ENCODE measurements around the gene NHSL2.

Gene NHSL2

DNA sequence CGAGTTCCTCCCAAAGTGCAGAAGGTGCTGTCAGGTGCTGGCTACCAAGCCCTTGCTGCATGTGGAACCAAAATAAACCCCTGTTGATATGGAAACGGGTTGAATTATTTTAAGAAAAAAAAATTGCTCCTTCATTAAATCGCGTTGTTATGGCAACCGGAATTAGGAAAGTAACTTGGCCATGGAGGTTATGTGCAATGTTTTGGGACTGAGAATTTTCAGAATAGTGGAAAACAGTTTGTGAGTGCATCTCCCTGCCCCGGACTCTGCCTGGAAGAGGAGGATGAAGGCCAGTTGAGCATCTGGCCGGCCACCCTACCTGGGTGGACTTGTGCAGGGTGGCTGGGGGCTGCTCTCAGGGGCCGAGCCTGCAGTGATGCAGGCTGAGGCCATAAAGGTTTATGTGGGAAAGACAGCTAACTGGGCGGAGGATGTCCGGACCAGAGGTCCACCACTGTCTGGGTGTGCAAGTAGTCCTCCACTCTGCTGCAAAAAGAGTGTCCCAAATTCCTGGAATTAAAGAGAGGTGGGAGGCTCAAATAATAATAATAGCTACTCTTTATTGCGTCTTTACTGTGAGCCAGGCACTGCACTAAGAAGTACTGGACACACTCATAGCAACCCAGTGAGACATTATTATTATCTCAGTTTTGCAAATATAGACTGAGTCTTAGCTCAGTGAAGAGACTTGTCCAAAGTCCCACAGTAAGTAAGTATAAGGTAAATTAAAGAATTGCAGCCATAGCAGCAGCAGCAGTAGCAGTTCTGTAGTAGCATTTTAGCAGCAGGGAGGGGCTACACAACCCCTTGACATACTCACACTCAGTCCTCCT is 200.4 kb downstream of the NHSL2 start:
- no peak for DNase-seq (ENCODE audit: low spot score)

DNA sequence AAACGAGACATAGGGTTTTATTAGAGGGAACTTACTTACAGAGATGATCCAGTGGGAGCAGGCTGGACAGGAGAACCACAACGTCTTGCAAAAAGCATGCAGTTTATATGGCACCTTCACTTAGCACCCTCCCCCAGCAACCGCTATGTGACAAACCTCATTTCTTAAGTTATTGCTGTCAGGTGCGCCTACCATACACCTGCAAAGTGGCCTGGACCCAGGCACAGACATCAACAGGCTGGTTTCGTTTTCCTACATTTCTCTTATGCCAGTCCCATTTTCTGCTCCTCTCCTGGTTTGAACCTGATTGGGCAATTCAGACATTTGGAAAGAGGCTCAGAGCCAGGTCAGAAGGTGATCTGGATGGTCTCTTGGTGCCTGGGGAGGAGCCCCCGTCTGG is 202.8 kb downstream of the NHSL2 start:
- DNase-seq (ENCODE audit: low spot score): no peak

- no peak for DNase-seq (ENCODE audit: low spot score)
Observed at GRCh38 chrX:72114306-72114705, 203.7 kb downstream of the NHSL2 start.

GRCh38 chrX:72114807-72115206 is 204.2 kb downstream of the NHSL2 start:
- no peak for DNase-seq (ENCODE audit: low spot score)

- no peak for DNase-seq (ENCODE audit: low spot score)
Observed at GRCh38 chrX:72115380-72115779, 204.7 kb downstream of the NHSL2 start.

DNA sequence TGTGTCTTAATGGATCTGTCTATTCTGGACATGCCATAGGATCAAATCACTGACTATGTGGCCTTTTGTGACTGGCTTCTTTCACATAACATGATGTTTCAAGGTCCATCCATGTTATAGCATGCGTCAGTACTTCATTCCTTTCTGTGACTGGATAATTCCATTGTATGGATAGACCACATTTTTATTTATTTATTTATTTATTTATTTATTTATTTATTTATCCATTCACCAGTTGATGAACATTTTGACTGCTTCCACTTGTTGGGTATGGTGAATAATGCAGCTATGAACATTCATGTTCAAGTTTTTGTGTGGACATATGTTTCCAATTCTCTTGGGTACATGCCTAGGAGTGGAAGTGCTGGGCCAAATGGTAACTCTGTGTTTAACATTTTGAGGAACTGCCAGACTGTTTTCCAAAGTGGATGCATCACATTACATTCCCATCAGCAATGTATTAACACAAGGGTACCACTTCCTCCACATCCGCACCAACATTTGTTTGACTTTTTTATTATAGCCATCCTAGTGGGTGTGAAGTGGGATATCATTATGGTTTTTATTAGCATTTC is 207.1 kb downstream of the NHSL2 start:
- no peak for DNase-seq (ENCODE audit: low spot score)

DNA sequence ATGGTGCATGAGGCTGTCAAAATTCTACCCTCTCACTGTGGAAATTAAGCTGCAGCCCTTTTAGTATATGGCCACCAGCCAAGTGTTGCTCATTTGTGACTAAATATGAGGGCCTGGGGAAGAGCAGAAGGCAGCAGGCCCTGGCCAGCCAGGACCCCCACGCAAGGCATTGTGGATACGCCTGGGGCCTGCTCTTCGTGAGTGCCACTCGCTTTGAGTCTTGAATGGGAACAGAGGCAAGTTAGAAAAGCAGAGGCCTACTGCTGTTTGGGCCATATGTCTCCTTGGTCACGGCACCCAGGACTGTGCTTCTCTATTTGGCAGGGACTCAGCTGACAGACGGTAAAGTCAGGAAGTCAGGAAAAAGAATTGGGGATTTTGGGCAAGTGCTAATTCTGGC is 210.2 kb downstream of the NHSL2 start:
- no peak for DNase-seq (ENCODE audit: low spot score)

- DNase-seq (ENCODE audit: low spot score): no peak
Observed at GRCh38 chrX:72121383-72121782, 210.7 kb downstream of the NHSL2 start.

- DNase-seq (ENCODE audit: low spot score): no peak
Observed at GRCh38 chrX:72122621-72123337, 212.1 kb downstream of the NHSL2 start.

GRCh38 chrX:72123471-72124185 is 213.0 kb downstream of the NHSL2 start:
- no peak for DNase-seq (ENCODE audit: low spot score)

DNA sequence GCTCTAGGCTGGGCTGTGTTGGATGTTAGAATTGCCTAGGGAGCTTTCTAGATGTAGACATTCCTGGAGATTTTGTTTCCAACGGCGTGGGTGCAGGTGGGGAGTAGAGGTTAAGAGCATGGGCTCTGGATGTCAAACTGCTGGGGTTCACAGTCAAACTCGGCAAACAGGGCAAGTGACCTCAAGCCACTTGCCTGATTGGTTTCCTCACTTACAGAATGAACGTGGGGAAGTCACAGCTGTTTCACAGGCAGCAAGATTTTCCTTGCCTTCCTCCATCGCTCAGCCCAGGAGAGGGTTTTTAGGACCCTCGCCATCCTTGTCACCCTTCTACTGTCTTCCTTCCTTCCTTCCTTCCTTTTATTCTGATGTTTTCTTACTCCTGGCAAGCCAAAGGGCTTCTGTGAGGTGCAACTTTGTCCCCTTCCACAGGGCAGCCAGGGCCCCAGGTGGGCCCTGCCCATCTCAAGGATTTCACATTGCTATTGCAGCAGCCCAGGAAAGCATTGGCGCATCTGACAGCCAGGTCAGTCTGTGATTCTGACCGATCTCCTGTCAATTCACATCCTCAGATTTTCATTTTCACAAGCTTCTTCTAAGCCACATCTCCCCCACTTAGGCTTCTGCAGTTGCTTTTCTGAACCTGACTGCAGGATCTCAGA is 214.0 kb downstream of the NHSL2 start:
- no peak for DNase-seq (ENCODE audit: low spot score)

- no peak for DNase-seq (ENCODE audit: low spot score)
Observed at GRCh38 chrX:72125331-72126047, 214.8 kb downstream of the NHSL2 start.

- DNase-seq (ENCODE audit: low spot score): no peak
Observed at GRCh38 chrX:72126048-72126415, 215.4 kb downstream of the NHSL2 start.

- DNase-seq (ENCODE audit: low spot score): peak; percentile 57
Observed at GRCh38 chrX:72126539-72127140, 216.0 kb downstream of the NHSL2 start.

DNA sequence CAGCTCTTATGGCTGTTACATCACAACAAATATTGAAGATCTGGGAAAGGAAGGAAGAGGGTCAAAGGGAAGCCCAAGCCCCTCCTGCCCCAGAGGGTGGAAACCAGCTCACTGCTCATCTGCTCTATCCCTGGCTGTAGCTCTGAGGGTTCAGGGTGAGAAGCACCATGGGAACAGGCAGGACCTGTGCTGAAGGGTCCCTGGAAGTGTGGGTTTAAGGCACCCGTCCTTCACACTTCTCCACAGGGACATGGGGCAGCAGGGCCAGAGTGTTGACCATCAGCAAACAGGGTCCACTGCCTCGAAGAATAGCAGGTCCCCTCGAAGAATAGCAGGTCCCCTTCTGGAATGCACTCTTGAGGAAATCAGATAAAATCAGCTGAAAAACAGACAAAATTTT is 216.7 kb downstream of the NHSL2 start:
- no peak for DNase-seq (ENCODE audit: low spot score)

DNA sequence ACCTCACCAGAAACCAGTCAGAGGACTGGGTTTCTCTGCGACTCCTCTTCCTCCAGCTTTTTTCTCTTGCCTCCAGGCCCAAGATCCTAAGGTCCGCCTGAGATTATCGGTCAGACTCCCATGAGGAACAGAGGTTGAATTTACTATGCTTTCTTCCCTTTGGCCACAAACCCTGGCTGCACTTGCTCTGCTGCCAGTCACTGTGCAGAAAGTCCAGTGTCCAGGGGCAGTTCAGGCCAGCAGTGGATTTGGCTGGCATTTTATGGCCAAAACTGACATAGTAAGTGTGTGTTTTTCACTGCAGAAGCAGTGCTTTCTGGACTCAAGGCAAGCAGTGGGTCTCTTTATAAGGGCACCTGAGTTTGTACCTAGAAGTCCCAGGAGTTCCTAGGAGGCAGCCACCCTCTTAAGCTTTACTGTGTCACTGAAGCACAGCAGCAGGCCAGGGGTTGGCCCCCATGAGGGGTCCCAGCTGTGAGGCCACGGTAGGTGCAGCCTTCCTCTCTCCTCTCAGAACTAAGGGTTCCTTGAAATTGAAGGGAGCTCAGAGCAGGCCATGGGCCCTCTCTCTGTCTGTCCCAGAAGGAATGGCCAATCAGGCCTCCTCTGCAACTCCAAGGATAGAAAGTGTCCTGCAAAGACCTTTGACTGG is 217.7 kb downstream of the NHSL2 start:
- no peak for DNase-seq (ENCODE audit: low spot score)

DNA sequence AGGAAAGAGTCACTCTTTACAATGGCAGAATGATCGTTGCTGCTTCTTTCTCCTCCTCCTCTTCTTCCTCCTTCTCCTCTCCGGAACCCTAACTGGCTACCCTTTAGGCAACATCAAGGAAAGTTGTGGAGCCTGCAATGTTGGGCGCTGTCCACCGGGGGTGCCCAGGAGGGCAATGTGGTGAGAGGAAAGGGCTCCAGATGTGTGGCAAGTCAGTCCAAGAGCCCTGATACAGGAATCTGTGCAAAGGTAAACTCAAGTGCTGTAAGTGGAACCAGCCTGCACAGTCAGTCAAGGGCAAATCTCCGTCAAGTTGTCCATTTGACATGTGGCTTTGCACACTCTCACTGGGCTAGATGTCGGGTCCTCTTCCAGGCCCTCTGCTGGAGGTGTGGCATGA is 218.2 kb downstream of the NHSL2 start:
- DNase-seq (ENCODE audit: low spot score): peak; percentile 7

DNA sequence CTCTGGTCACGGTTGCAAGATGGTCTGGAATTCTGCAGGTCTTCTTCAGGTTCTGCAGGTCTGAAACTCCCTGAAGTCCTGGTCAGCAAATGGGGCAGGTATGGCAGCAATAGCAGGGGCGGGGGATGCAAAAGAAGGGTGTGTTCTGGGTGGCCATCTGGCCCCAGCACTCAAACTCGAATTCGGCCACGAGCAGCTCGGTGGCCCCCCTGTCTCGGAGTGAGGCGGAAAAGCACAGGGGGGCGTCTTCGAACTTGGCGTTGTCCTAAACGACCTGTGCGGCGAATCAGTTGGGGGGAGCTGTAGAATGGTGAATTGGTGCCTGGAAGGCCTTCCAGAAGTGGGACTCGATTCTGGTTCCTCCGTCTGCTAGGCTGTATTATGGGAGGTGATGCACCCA is 219.0 kb downstream of the NHSL2 start:
- no peak for DNase-seq (ENCODE audit: low spot score)

- DNase-seq (ENCODE audit: low spot score): no peak
Observed at GRCh38 chrX:72130156-72130761, 219.6 kb downstream of the NHSL2 start.

DNA sequence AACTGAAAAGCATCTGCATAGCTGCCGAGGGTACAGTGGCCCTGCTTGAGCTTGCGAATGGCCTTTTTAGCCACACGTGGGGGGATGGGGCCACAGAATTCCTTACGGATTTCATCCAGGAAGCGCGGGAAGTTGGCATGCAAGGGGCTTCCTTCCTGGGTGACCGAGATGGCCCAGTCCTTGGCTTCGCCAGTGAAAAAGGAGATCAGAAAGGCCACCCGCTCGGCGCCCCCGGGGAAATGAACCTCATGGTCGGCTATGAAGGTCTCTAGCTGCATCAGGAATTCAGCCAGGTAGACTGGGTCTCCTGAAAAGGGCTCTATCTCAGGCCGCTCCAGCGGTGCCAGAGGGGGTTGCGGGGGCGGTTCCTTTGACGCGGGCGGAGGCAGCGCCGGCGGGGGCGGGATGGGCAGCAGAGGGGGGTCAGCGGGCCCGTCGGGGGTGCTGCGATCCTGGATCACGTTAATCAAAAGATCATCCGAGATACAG is 220.2 kb downstream of the NHSL2 start:
- no peak for DNase-seq (ENCODE audit: low spot score)
